SK-N-SH (cell line): ENCODE measurements around the gene G3BP1. TPM values are rescaled to one million over a fixed set of nuclear protein-coding genes. Genes with fewer than 3 reads are reported as not detected.
A peak's percentile ranks its signal among the peaks of the same experiment; 100 is the strongest.

Experiments used
- CTCF ChIA-PET: fragments of 300-600, 350-600 bp; formaldehyde crosslinking; extraction: SDS; loops from one replicate; lab custom pipeline; 2021; lab: Yijun Ruan, JAX
- POLR2A ChIA-PET: fragments of 350-600 bp; sonication (Branson Sonifier 250); formaldehyde crosslinking; extraction: SDS; loops from one replicate; lab custom pipeline; 2020; ENCODE audit warnings: antibody characterized with exemption, inconsistent platforms; lab: Yijun Ruan, JAX
- DNase-seq: peaks from one replicate; pipeline ENCODE4 v3.0.0; 2012
- H2AFZ ChIP-seq: fragments of 200-600 bp; sonication (generic); 2 replicates; pipeline ENCODE4 v1.8.1; 2016; ENCODE audit warnings: antibody characterized with exemption, mild to moderate bottlenecking, low read depth
- H3F3A ChIP-seq: fragments of 200-600 bp; sonication (generic); replicated peaks from 2 replicates; pipeline ENCODE3; 2016; ENCODE audit warnings: antibody characterized with exemption, mild to moderate bottlenecking; ENCODE audit not compliant: insufficient read depth
- H3K27ac ChIP-seq, 2 experiments: fragments of 200-500 bp in 1 of 2; fragments of 200-600 bp in 1 of 2; sonication (Bioruptor generic) in 1 of 2; sonication (generic), shearing (Covaris generic) in 1 of 2; 2 replicates each; pipeline versions ENCODE4 v1.5.1 to v1.6.1; 2014 to 2016; ENCODE audit warnings: low read depth in 2 of 2, inconsistent platforms in 1 of 2, low read length in 1 of 2, mild to moderate bottlenecking in 1 of 2, mixed read lengths in 1 of 2
- H3K27me3 ChIP-seq: fragments of 200-600 bp; sonication (generic), shearing (Covaris generic); 2 replicates; pipeline ENCODE4 v1.6.1; 2016; ENCODE audit warnings: mixed run types; ENCODE audit not compliant: insufficient read depth
- H3K36me3 ChIP-seq, 2 experiments: fragments of 200-500 bp in 1 of 2; fragments of 200-600 bp in 1 of 2; sonication (Bioruptor generic) in 1 of 2; sonication (generic) in 1 of 2; replicated peaks in 1 of 2; 2 replicates each; pipeline versions ENCODE3 to v1.5.1; 2014 to 2016; ENCODE audit warnings: low read length in 1 of 2, mild to moderate bottlenecking in 1 of 2; ENCODE audit not compliant: insufficient read depth in 2 of 2, control insufficient read depth in 1 of 2
- H3K4me1 ChIP-seq, 2 experiments: fragments of 200-500 bp in 1 of 2; fragments of 200-600 bp in 1 of 2; sonication (Bioruptor generic) in 1 of 2; sonication (generic), shearing (Covaris generic) in 1 of 2; 2 replicates each; pipeline versions ENCODE4 v1.5.1 to v1.6.1; 2014 to 2016; ENCODE audit warnings: low read depth in 1 of 2, low read length in 1 of 2, mixed run types in 1 of 2; ENCODE audit not compliant: insufficient read depth in 2 of 2, control insufficient read depth in 1 of 2
- H3K4me2 ChIP-seq: fragments of 200-600 bp; sonication (generic), shearing (Covaris generic); 2 replicates; pipeline ENCODE4 v1.6.1; 2017; ENCODE audit warnings: mixed run types
- H3K4me3 ChIP-seq, 2 experiments: fragments of 200-500 bp in 1 of 2; fragments of 200-600 bp in 1 of 2; sonication (Bioruptor generic) in 1 of 2; sonication (generic), shearing (Covaris generic) in 1 of 2; 2 replicates each; pipeline versions ENCODE4 v1.5.1 to v1.8.1; 2014 to 2016; ENCODE audit warnings: low read depth in 2 of 2, inconsistent platforms in 1 of 2, low read length in 1 of 2, mild to moderate bottlenecking in 1 of 2, mixed read lengths in 1 of 2, moderate library complexity in 1 of 2
- H3K79me2 ChIP-seq: fragments of 200-600 bp; sonication (generic); 2 replicates; pipeline ENCODE4 v1.8.1; 2017; ENCODE audit warnings: mild to moderate bottlenecking; ENCODE audit not compliant: insufficient read depth
- H3K9ac ChIP-seq: fragments of 200-600 bp; sonication (generic); 2 replicates; pipeline ENCODE4 v1.6.1; 2017; ENCODE audit warnings: mixed run types
- H3K9me2 ChIP-seq: fragments of 200-600 bp; sonication (generic); 2 replicates; pipeline ENCODE4 v1.6.1; 2017; ENCODE audit warnings: mixed run types
- H3K9me3 ChIP-seq: fragments of 200-600 bp; sonication (generic); 2 replicates; pipeline ENCODE4 v1.6.1; 2017; ENCODE audit warnings: mixed run types, mild to moderate bottlenecking, moderate library complexity
- H4K20me1 ChIP-seq: fragments of 200-600 bp; sonication (generic); 2 replicates; pipeline ENCODE4 v1.6.1; 2017; ENCODE audit warnings: mild to moderate bottlenecking, mixed run types; ENCODE audit not compliant: insufficient read depth
- CHD2 ChIP-seq: fragments of 150-350 bp; IDR thresholded peaks from 2 replicates; pipeline ENCODE4 v1.6.1; 2018; ENCODE audit warnings: low read length; ENCODE audit not compliant: partially characterized antibody
- CTCF ChIP-seq: fragments of 200-600 bp; sonication (generic); IDR thresholded peaks from 2 replicates; pipeline ENCODE4 v1.6.1; 2017; ENCODE audit warnings: antibody characterized with exemption, mild to moderate bottlenecking, moderate library complexity
- ELF1 ChIP-seq: IDR thresholded peaks from 2 replicates; pipeline ENCODE4 v1.4.0; 2012
- FOXJ3 ChIP-seq: sonication (generic); formaldehyde crosslinking; IDR thresholded peaks from 2 replicates; pipeline ENCODE4 v1.5.1; 2020; ENCODE audit warnings: mild to moderate bottlenecking, missing genetic modification reagents
- FOXM1 ChIP-seq: IDR thresholded peaks from 2 replicates; pipeline ENCODE4 v1.4.0; 2012; ENCODE audit warnings: low read depth, mild to moderate bottlenecking
- PBX3 ChIP-seq: IDR thresholded peaks from 2 replicates; pipeline ENCODE4; 2012
- POLR2AphosphoS5 ChIP-seq: IDR thresholded peaks from 2 replicates; pipeline ENCODE4 v1.6.1; 2012; ENCODE audit warnings: low read depth, low read length
- RFX5 ChIP-seq: IDR thresholded peaks from 2 replicates; pipeline ENCODE4 v1.6.1; 2012; ENCODE audit warnings: mild to moderate bottlenecking, improper control_type of control experiment, low read length
- USF2 ChIP-seq: fragments of 150-350 bp; IDR thresholded peaks from 2 replicates; pipeline ENCODE4 v1.6.1; 2017; ENCODE audit warnings: antibody characterized with exemption, low read length, low read depth, borderline replicate concordance
- WGBS: methylation state at CpG from one replicate; pipeline ENCODE4 v1.1.6; 2017; ENCODE audit warnings: low lambda C conversion rate; 5-methylcytosine and 5-hydroxymethylcytosine counted together
- polyA plus RNA-seq, 3 experiments: library from polyadenylated mRNA; depleted of rRNA; stranded (reverse); fragments of >200 nt; gene quantifications; 2 replicates each; pipeline ENCODE4 v1.2.3, GENCODE V29; 2012
- TF ChIP-seq, protein P1 (sequence below): IDR thresholded peaks from 2 replicates; pipeline ENCODE4 v1.6.1; 2012; ENCODE audit warnings: mild to moderate bottlenecking, low read depth, low read length, moderate library complexity

G3BP1 gene
- polyA plus RNA-seq, 1 of the 3 experiments (the other 2 are of a cell fraction): 21.7 TPM

DNA sequence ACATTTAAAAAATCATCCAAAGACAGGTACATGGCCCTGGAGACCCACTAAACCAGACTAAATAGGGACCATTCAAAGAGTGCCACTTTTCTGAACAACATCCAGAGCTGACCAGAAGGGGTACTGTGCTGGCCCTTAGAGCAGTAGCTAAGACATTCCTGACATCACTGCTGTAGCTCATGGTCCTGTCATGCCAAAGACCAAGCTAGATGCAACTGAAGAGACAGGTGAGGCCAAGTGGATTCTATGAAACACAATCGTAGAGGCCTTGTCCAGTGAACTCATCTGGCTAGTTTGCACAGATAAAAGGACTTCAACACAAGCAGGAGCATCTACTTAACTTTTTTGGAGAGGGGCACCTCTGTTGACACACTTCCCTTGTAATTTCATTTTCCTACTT lies 43.3 kb downstream of the G3BP1 start:
- ChIA-PET POLR2A (no interaction called here), CTCF (interaction anchor here (1.2 to 3.9 kb wide), 2 partner anchors 9 to 10 kb away, joined by 5 to 24 read pairs; no protein-coding TSS in a partner anchor)
- 59% methylated on average over 1 of the region's 1 CpG for WGBS
- no peaks in the 10 kb centered on the region for H3K9me2 ChIP-seq
- no peak overlapping the region for H3K9ac ChIP-seq
- H3K4me2 ChIP-seq: no peak overlapping the region
- TF ChIP-seq ELF1 (no peak), CTCF (no peak), RFX5 (no peak), PBX3 (no peak), CHD2 (no peak), FOXJ3 (no peak)
- TF ChIP-seq, protein P1, sequence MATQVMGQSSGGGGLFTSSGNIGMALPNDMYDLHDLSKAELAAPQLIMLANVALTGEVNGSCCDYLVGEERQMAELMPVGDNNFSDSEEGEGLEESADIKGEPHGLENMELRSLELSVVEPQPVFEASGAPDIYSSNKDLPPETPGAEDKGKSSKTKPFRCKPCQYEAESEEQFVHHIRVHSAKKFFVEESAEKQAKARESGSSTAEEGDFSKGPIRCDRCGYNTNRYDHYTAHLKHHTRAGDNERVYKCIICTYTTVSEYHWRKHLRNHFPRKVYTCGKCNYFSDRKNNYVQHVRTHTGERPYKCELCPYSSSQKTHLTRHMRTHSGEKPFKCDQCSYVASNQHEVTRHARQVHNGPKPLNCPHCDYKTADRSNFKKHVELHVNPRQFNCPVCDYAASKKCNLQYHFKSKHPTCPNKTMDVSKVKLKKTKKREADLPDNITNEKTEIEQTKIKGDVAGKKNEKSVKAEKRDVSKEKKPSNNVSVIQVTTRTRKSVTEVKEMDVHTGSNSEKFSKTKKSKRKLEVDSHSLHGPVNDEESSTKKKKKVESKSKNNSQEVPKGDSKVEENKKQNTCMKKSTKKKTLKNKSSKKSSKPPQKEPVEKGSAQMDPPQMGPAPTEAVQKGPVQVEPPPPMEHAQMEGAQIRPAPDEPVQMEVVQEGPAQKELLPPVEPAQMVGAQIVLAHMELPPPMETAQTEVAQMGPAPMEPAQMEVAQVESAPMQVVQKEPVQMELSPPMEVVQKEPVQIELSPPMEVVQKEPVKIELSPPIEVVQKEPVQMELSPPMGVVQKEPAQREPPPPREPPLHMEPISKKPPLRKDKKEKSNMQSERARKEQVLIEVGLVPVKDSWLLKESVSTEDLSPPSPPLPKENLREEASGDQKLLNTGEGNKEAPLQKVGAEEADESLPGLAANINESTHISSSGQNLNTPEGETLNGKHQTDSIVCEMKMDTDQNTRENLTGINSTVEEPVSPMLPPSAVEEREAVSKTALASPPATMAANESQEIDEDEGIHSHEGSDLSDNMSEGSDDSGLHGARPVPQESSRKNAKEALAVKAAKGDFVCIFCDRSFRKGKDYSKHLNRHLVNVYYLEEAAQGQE: no peak
- no peak for DNase-seq
- H3K79me2 ChIP-seq: peaks cover 11% of the 10 kb centered on the region; the same call in 1 of the 2 replicates
- H3K4me3 ChIP-seq: no peak overlapping the region
- H4K20me1 ChIP-seq: 0 out of 2 replicates have a peak, but pooled peaks cover 3% of the 10 kb centered on the region
- H3F3A ChIP-seq: peaks cover 13% of the 10 kb centered on the region
- no peak overlapping the region for H3K27ac ChIP-seq
- H3K36me3 ChIP-seq: peaks cover 55 to 70% of the 10 kb centered on the region in 2 experiments
- no peaks in the 10 kb centered on the region; a peak in 1 of 4 replicates for H3K4me1 ChIP-seq
- H3K27me3 ChIP-seq: no peaks in the 10 kb centered on the region
- H2AFZ ChIP-seq: no peak overlapping the region
- no peaks in the 10 kb centered on the region for H3K9me3 ChIP-seq

DNA sequence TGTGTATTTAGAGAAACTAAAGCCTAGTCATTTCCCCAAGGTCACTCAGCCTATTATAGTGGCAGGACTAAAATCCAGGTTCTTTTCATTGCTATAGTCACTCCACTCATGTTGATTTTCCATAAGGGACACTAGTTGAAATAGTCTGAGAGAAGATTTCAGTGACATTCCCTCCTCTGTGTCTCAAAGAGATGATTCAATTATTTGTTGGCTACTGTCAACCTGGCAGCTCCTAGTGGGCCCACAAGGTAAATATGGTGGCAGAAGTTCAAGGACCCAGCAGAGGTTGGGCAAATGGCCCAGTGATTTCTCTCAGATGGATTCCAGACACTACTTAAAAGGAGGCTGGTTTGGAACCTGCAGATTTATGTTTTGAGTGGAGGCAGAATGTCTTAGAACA lies 48.1 kb downstream of the G3BP1 start:
- peaks cover 11 to 27% of the 10 kb centered on the region in 2 experiments for H3K36me3 ChIP-seq
- no peak overlapping the region for H2AFZ ChIP-seq
- CTCF ChIA-PET: interaction anchor here (0.8 to 5.2 kb wide), 4 partner anchors 79 to 530 kb away, joined by 3 to 28 read pairs (median 5); partner anchors contain the start of gene GLRA1
- H3K9ac ChIP-seq: no peak overlapping the region
- no peak for DNase-seq
- no peak for TF ChIP-seq PBX3
- TF ChIP-seq USF2: no peak
- TF ChIP-seq FOXM1: no peak
- 0 out of 2 replicates have a peak, but pooled peaks have one; percentile 18 for TF ChIP-seq POLR2AphosphoS5
- no peak overlapping the region for H3K27ac ChIP-seq
- H3K4me2 ChIP-seq: no peak overlapping the region
- H3K9me2 ChIP-seq: no peaks in the 10 kb centered on the region
- no peaks in the 10 kb centered on the region for H3K79me2 ChIP-seq
- H3F3A ChIP-seq: peaks cover 9% of the 10 kb centered on the region
- POLR2A ChIA-PET: no interaction called here
- no peaks in the 10 kb centered on the region for H4K20me1 ChIP-seq
- no peak overlapping the region for H3K4me3 ChIP-seq
- no peaks in the 10 kb centered on the region; a peak in 1 of 4 replicates for H3K4me1 ChIP-seq
- no peaks in the 10 kb centered on the region for H3K27me3 ChIP-seq
- no peaks in the 10 kb centered on the region for H3K9me3 ChIP-seq
